Hepatocyte (in vitro differentiated cells): Measurements from ENCODE around the gene ANKFN1. TPM values are rescaled to one million over a fixed set of nuclear protein-coding genes. Genes with fewer than 3 reads are reported as not detected.

Source experiments
- DNase-seq: peaks from one replicate; pipeline ENCODE4 v3.0.0-alpha.2; 2016; ENCODE audit warnings: low spot score
- H2AFZ ChIP-seq: fragments of 200-600 bp; sonication (generic); 2 replicates; pipeline ENCODE4 v1.6.0; 2016; ENCODE audit warnings: antibody characterized with exemption, mild to moderate bottlenecking
- H3K27ac ChIP-seq: fragments of 200-600 bp; sonication (generic); 2 replicates; pipeline ENCODE4 v1.5.1; 2016; ENCODE audit warnings: mild to moderate bottlenecking
- H3K27me3 ChIP-seq: fragments of 200-600 bp; sonication (generic); 2 replicates; pipeline ENCODE4 v1.6.1; 2016
- H3K36me3 ChIP-seq: fragments of 200-600 bp; sonication (generic); replicated peaks from 2 replicates; pipeline ENCODE4 v1.5.1; 2016; ENCODE audit warnings: low read depth; ENCODE audit not compliant: insufficient read depth
- H3K4me1 ChIP-seq: fragments of 200-600 bp; sonication (generic); 2 replicates; pipeline ENCODE4 v1.5.1; 2016; ENCODE audit warnings: mild to moderate bottlenecking, moderate library complexity; ENCODE audit not compliant: insufficient read depth
- H3K4me2 ChIP-seq: fragments of 200-600 bp; sonication (generic); 2 replicates; pipeline ENCODE4 v1.6.0; 2016
- H3K4me3 ChIP-seq: fragments of 200-600 bp; sonication (generic); 2 replicates; pipeline ENCODE4 v1.5.1; 2016; ENCODE audit warnings: mild to moderate bottlenecking
- H3K79me2 ChIP-seq: fragments of 200-600 bp; sonication (generic); 2 replicates; pipeline ENCODE4 v1.6.0; 2017; ENCODE audit warnings: mild to moderate bottlenecking
- H3K9me2 ChIP-seq: fragments of 200-600 bp; sonication (generic); replicated peaks from 2 replicates; pipeline ENCODE4 v1.6.0; 2017; ENCODE audit warnings: mild to moderate bottlenecking; ENCODE audit not compliant: insufficient read depth
- H3K9me3 ChIP-seq: fragments of 200-600 bp; sonication (generic); 2 replicates; pipeline ENCODE4 v1.5.1; 2016; ENCODE audit warnings: low read depth, mild to moderate bottlenecking
- H4K20me1 ChIP-seq: fragments of 200-600 bp; sonication (generic); 2 replicates; pipeline ENCODE4 v1.6.0; 2016; ENCODE audit warnings: mild to moderate bottlenecking; ENCODE audit not compliant: insufficient read depth, poor library complexity, severe bottlenecking
- EZH2 ChIP-seq: fragments of 200-600 bp; sonication (generic); IDR thresholded peaks from 2 replicates; pipeline ENCODE4 v1.6.1; 2016; ENCODE audit warnings: antibody characterized with exemption, mild to moderate bottlenecking, borderline replicate concordance
- EZH2phosphoT487 ChIP-seq: fragments of 200-600 bp; sonication (generic); IDR thresholded peaks from one replicate; pipeline ENCODE4 v1.6.1; 2018; ENCODE audit warnings: antibody characterized with exemption, mild to moderate bottlenecking, low read depth, moderate library complexity; ENCODE audit not compliant: unreplicated experiment, severe bottlenecking
- WGBS: methylation state at CpG from one replicate; pipeline ENCODE4 v1.1.6; 2016; ENCODE audit warnings: low lambda C conversion rate; ENCODE audit errors: missing lambda C conversion rate; 5-methylcytosine and 5-hydroxymethylcytosine counted together
- polyA plus RNA-seq: library from polyadenylated mRNA; unstranded; fragments of >200 nt; fragmentation: Nextera tagmentation; extraction: Ambion mirVana; gene quantifications from 2 replicates; pipeline ENCODE4 v1.2.1, GENCODE V29; 2016
- total RNA-seq: library from RNA; depleted of rRNA; stranded (reverse); fragments of >200 nt; gene quantifications from 2 replicates; pipeline ENCODE4 v1.2.3, GENCODE V29; 2014
- TF ChIP-seq, protein P1 (sequence below): fragments of 200-600 bp; sonication (generic); IDR thresholded peaks from 2 replicates; pipeline ENCODE4 v1.5.1; 2016; ENCODE audit warnings: antibody characterized with exemption, mild to moderate bottlenecking; ENCODE audit not compliant: poor library complexity

ANKFN1 gene
- total and polyA plus RNA-seq, 2 experiments from 2014 or later: 0.10 to 1.2 TPM

DNA sequence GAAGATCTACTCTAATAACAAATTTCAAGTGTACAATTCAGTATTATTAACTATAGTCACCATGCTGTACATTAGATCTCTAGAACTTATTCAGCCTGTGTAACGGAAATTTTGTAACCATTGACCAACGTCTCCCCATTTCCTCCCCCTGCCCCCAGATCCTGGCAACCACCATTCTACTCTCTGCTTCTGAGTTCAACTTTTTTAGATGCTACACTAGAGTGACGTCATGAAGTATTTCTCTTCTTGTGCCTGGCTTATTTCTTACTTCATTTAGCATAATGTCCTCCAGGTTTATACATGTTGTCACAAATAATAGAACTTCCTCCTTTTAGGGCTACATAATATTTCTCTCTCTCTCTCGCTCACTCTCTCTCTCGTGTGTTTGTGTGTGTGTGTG is 157.5 kb downstream of the ANKFN1 start:
- no peak overlapping the region for H3K27ac ChIP-seq
- H3K27me3 ChIP-seq: no peaks in the 10 kb centered on the region
- no peaks in the 10 kb centered on the region for H3K79me2 ChIP-seq
- no peaks in the 10 kb centered on the region for H4K20me1 ChIP-seq
- no peaks in the 10 kb centered on the region for H3K4me1 ChIP-seq
- H3K4me2 ChIP-seq: no peak overlapping the region
- no peaks in the 10 kb centered on the region for H3K9me3 ChIP-seq
- TF ChIP-seq EZH2phosphoT487 (no peak), EZH2 (no peak)
- TF ChIP-seq, protein P1, sequence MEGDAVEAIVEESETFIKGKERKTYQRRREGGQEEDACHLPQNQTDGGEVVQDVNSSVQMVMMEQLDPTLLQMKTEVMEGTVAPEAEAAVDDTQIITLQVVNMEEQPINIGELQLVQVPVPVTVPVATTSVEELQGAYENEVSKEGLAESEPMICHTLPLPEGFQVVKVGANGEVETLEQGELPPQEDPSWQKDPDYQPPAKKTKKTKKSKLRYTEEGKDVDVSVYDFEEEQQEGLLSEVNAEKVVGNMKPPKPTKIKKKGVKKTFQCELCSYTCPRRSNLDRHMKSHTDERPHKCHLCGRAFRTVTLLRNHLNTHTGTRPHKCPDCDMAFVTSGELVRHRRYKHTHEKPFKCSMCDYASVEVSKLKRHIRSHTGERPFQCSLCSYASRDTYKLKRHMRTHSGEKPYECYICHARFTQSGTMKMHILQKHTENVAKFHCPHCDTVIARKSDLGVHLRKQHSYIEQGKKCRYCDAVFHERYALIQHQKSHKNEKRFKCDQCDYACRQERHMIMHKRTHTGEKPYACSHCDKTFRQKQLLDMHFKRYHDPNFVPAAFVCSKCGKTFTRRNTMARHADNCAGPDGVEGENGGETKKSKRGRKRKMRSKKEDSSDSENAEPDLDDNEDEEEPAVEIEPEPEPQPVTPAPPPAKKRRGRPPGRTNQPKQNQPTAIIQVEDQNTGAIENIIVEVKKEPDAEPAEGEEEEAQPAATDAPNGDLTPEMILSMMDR: no peak
- no peaks in the 10 kb centered on the region for H3K36me3 ChIP-seq
- H3K9me2 ChIP-seq: no peaks in the 10 kb centered on the region
- H2AFZ ChIP-seq: no peak overlapping the region
- no peak overlapping the region for H3K4me3 ChIP-seq
- WGBS: 89% methylated on average over 5 of the region's 5 CpGs
- no peak for DNase-seq

DNA sequence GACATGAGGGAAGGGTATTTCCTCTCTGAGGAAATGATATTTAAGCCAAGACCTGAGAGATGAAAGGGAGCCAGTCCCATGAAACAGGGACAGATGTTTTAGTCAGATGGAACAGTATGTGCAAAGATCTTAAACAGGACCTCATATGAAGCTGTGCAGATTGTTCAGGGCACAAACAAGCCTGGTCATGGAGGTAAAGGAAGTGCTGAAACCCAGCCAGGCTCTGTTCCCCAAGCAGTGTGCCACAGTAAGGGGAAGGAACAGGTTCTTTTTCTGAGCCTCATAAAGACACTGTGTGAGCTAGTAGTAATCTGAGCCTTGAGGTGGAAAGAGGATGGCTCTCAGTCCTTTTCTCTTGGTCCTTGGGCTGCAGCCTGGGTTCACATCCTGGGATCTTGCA is 159.9 kb downstream of the ANKFN1 start:
- Histone ChIP-seq H4K20me1 (no peaks in the 10 kb centered on the region), H3K9me2 (no peaks in the 10 kb centered on the region), H3K4me1 (no peaks in the 10 kb centered on the region), H3K27me3 (no peaks in the 10 kb centered on the region), H3K9me3 (no peaks in the 10 kb centered on the region), H2AFZ (no peak overlapping the region), H3K4me3 (no peak overlapping the region), H3K79me2 (no peaks in the 10 kb centered on the region), H3K36me3 (no peaks in the 10 kb centered on the region), H3K4me2 (no peak overlapping the region), H3K27ac (no peak overlapping the region)
- no peak for DNase-seq
- TF ChIP-seq, protein P1: no peak
- TF ChIP-seq EZH2phosphoT487 (no peak), EZH2 (no peak)

DNA sequence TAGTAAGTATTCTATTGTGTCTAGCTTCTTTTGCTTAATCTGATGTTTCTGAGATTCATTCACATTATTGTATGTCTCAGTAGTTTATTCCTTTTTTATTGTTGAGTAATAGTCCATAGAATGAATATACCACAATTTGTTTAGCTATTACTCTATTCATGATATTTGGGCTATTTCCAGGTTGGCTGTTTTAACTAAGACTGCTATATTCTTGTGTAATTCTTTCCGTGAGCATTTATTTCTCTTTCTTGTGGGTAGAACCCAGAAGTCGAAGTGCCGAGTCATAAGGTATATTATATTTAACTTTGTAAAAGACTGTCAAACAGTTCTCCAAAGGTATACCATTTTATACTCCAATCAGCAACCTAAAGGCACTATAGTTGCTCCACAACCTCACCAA is 160.8 kb downstream of the ANKFN1 start:
- no peaks in the 10 kb centered on the region for H3K9me2 ChIP-seq
- H3K36me3 ChIP-seq: no peaks in the 10 kb centered on the region
- no peaks in the 10 kb centered on the region for H3K4me1 ChIP-seq
- no peak for TF ChIP-seq EZH2phosphoT487
- no peak for TF ChIP-seq EZH2
- TF ChIP-seq, protein P1: no peak
- no peaks in the 10 kb centered on the region for H3K27me3 ChIP-seq
- H2AFZ ChIP-seq: no peak overlapping the region
- H3K27ac ChIP-seq: no peak overlapping the region
- no peak for DNase-seq
- no peak overlapping the region for H3K4me2 ChIP-seq
- WGBS: 70% methylated on average over 3 of the region's 3 CpGs
- H3K79me2 ChIP-seq: no peaks in the 10 kb centered on the region
- H3K9me3 ChIP-seq: no peaks in the 10 kb centered on the region
- H3K4me3 ChIP-seq: no peak overlapping the region
- H4K20me1 ChIP-seq: no peaks in the 10 kb centered on the region
